Activated CD4-positive, alpha-beta T cell treated with anti-CD3 and anti-CD28 coated beads for 4 hours (primary cell): ENCODE measurements around the gene LLGL1.

ENCODE experiments used
- DNase-seq, 2 donors: peaks; one replicate each; pipeline ENCODE4 v3.0.0-alpha.2; 2020

The LLGL1 gene

DNA sequence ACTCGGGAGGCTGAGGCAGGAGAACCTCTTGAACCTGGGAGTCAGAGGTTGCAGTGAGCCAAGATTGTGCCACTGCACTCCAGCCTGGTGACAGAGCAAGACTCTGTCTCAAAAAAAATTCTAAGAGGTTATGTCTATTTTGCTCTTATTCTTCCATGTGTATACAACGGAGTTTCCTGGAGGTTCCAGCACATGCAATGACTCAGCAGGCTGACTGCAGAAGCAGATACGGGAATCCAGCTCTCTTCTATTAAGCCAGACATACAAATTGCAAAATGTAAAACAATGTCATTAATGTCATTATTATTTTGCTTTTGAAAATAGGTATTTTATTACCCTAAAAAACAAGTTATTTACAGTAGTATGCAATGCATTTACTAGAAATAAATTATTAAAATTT lies 53.4 kb downstream of the LLGL1 start:
- no peak for DNase-seq

DNA sequence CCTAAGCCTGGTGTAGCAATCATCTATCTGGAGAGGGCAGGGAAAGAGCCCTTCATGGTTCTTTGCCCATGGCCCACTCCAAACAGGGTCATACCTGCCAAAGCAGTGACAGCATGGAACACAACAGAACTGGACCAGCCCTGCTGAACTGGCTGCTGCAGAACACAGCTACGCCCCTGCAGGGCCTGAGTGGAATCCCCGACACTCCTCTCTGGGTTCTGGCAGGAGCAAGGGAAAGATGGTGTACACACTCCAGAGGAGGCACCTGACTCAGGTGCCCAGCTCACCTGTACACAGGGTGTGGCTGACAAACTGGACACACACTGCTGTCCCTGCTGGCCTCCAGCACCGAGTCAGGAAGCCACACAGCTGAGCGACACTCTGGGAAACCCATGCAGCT lies 54.8 kb downstream of the LLGL1 start:
- DNase-seq: no peak

DNA sequence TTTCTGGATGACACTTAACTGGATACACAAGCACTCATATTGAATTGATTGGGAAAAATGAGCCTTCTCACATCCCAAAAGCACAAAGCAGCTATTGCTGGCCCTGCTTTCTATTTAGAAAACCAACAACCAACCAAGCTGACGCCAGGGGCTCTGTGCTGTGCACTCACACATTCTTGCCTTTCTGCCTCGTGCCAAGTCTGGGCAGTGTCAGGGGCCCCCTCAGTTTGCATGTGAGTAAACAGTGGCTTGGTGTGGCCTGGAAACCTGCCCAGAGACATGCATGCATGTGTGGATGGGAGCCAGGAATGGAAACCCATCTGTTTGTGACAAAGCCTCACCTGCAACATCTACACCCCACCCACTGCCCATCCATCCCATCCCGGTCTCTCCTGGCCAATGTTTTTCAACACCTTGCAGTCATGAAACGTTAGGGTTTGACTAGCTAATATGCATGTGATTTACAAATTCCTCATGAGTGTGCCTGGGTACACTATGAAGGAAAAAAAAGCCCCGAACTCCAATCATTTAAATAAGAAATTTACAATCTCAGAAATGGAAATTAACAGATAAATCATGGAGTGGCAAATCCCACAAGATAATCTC lies 55.4 kb downstream of the LLGL1 start:
- DNase-seq: no peak

DNA sequence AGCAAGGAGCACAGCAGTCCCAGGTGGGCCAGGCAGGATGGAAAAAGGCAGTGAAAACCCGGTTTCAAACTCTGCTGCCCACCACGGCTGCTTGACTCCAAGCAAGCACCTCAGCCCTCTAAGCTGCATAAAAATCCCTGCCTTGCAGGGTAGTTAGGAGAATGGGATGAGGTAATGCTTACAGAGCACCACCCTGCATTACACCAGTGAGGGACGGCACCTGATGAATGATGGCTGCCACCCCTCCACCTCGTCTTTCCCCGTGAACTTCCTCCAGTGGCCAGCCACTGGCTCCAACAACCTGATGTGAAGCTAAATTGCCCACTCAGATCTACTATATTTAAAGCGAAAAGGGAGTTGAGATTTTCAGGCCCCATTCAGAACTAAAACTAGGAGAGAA lies 56.4 kb downstream of the LLGL1 start:
- no peak for DNase-seq

DNA sequence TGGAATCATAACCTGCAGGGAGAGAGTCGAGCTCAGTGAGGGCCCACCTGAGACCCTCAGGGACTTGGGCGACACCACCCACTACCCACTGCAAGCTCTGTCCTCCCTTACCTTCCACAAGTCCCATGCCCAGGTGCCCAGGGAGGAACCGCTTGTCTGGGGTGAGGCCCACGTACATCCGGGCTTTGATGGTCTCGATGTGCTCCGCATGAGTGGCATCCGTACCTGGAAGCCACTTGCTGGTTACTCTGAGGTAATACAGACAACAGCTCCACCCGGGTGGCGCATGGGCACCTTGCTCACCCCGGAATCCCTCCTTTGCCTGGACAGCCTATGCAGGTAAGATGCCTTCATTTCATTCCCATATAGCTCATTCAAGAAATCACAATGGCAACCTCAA lies 59.9 kb downstream of the LLGL1 start:
- no peak for DNase-seq

DNA sequence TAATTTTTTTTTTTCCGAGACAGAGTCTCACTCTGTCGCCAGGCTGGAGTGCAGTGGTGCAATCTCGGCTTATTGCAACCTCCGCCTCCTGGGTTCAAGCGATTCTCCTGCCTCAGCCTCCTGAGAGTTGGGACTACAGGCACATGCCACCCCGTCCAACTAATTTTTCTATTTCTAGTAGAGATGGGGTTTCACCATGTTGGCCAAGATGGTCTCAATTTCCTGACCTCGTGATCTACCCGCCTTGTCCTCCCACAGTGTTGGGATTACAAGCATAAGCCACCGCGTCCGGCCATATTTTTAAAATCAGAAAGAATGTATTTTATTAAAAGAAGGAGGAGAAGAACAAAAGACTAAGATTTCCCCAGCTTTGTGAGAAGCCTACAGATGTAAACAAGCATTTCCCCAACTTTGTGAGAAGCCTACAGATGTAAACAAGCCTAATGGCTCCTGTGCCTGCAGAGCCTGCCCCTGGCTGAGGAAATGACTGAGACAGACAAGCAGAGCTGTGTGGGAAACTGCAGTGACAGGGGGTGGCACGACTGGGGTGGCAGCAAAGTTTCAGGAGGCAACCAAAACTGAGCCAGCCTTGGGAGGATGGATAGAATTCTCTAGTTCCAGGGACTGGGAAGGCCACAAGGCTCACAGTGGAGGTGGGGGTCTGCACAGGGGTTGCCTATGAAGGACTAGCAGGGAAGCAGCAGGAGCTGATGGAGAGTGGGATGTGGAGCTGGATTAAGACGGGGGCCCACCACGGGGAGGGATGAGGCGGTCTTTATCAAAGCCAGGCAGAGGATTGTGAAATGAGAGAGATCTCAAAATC lies 66.5 kb downstream of the LLGL1 start:
- no peak for DNase-seq
